ENCODE measurements around the gene RALB.

Gene RALB

GRCh38 chr2:120301284-120301683 lies 48.6 kb downstream of the RALB start:
- Histone ChIP-seq H3K9ac (ENCODE audit: low read length) (no peak overlapping the region), H3K79me1 (ENCODE audit: low read length) (peaks cover 5% of the 10 kb centered on the region), H3K4me3 (ENCODE audit: low read depth, low read length) (no peak overlapping the region), H3K23ac (ENCODE audit: low read length) (no peak overlapping the region), H4K91ac (ENCODE audit: low read depth, low read length) (no peak overlapping the region), H3K4me2 (ENCODE audit: low read length) (no peak overlapping the region), H2BK5ac (ENCODE audit: low read depth, low read length, poor library complexity) (no peak overlapping the region), H2BK120ac (ENCODE audit: insufficient read depth, low read length, poor library complexity) (no peak overlapping the region), H3K14ac (ENCODE audit: low read length) (no peak overlapping the region), H3K9me3 (ENCODE audit: insufficient read depth, low read depth, low read length) (peaks cover 2% of the 10 kb centered on the region), H2AFZ (ENCODE audit: insufficient read depth, low read length, poor library complexity) (no peak overlapping the region), H3K79me2 (ENCODE audit: control insufficient read depth, insufficient read depth, low read length, poor library complexity) (no peaks in the 10 kb centered on the region), H3K4ac (ENCODE audit: low read depth, low read length) (no peak overlapping the region), H2BK12ac (ENCODE audit: low read length) (no peak overlapping the region), H3K36me3 (ENCODE audit: control insufficient read depth in 1 of 2, insufficient read depth in 2 of 2, low read length in 2 of 2) (peaks cover 4 to 8% of the 10 kb centered on the region in 2 experiments), H2AK5ac (ENCODE audit: low read length) (no peak overlapping the region), H3K18ac (ENCODE audit: low read length) (no peak overlapping the region), H3K27me3 (ENCODE audit: insufficient read depth, low read length) (no peaks in the 10 kb centered on the region), H4K8ac (ENCODE audit: low read depth, low read length) (no peak overlapping the region), H3K27ac (ENCODE audit: low read depth, low read length) (no peak overlapping the region), H4K12ac (ENCODE audit: low read depth, low read length) (no peak overlapping the region), H3K4me1 (ENCODE audit: control insufficient read depth in 1 of 2, insufficient read depth in 2 of 2, low read length in 2 of 2) (peaks cover 12 to 16% of the 10 kb centered on the region in 2 experiments)
- no CpG with 5 or more reads among the region's 5 CpGs for WGBS (ENCODE audit: extremely low coverage, insufficient coverage, insufficient read length)
- peak in 1 of 2 donors; percentile 22 for DNase-seq

- no peak overlapping the region for H3K9ac ChIP-seq (ENCODE audit: low read length)
- no peak overlapping the region for H3K4me2 ChIP-seq (ENCODE audit: low read length)
- peaks cover 5% of the 10 kb centered on the region for H3K79me1 ChIP-seq (ENCODE audit: low read length)
- WGBS (ENCODE audit: extremely low coverage, insufficient coverage, insufficient read length), result no CpG with 5 or more reads among the region's 12 CpGs
- no peak overlapping the region for H4K91ac ChIP-seq (ENCODE audit: low read depth, low read length)
- no peaks in the 10 kb centered on the region for H3K79me2 ChIP-seq (ENCODE audit: control insufficient read depth, insufficient read depth, low read length, poor library complexity)
- H4K12ac ChIP-seq (ENCODE audit: low read depth, low read length), result no peak overlapping the region
- H3K18ac ChIP-seq (ENCODE audit: low read length), result no peak overlapping the region
- no peak overlapping the region for H3K23ac ChIP-seq (ENCODE audit: low read length)
- H3K36me3 ChIP-seq (ENCODE audit: control insufficient read depth in 1 of 2, insufficient read depth in 2 of 2, low read length in 2 of 2), result peaks cover 4 to 8% of the 10 kb centered on the region in 2 experiments
- DNase-seq, result no peak
- H2AFZ ChIP-seq (ENCODE audit: insufficient read depth, low read length, poor library complexity), result no peak overlapping the region
- peaks cover 12 to 16% of the 10 kb centered on the region in 2 experiments for H3K4me1 ChIP-seq (ENCODE audit: control insufficient read depth in 1 of 2, insufficient read depth in 2 of 2, low read length in 2 of 2)
- H2BK120ac ChIP-seq (ENCODE audit: insufficient read depth, low read length, poor library complexity), result no peak overlapping the region
- no peak overlapping the region for H3K27ac ChIP-seq (ENCODE audit: low read depth, low read length)
- H3K27me3 ChIP-seq (ENCODE audit: insufficient read depth, low read length), result no peaks in the 10 kb centered on the region
- H2BK12ac ChIP-seq (ENCODE audit: low read length), result no peak overlapping the region
- H4K8ac ChIP-seq (ENCODE audit: low read depth, low read length), result no peak overlapping the region
- no peak overlapping the region for H2AK5ac ChIP-seq (ENCODE audit: low read length)
- H2BK5ac ChIP-seq (ENCODE audit: low read depth, low read length, poor library complexity), result no peak overlapping the region
- H3K4me3 ChIP-seq (ENCODE audit: low read depth, low read length), result no peak overlapping the region
- no peak overlapping the region for H3K4ac ChIP-seq (ENCODE audit: low read depth, low read length)
- H3K14ac ChIP-seq (ENCODE audit: low read length), result no peak overlapping the region
- H3K9me3 ChIP-seq (ENCODE audit: insufficient read depth, low read depth, low read length), result peaks cover 2% of the 10 kb centered on the region
Observed at GRCh38 chr2:120302301-120302700, 49.6 kb downstream of the RALB start.

GRCh38 chr2:120303177-120303576 lies 50.5 kb downstream of the RALB start:
- no peaks in the 10 kb centered on the region for H3K9me3 ChIP-seq (ENCODE audit: insufficient read depth, low read depth, low read length)
- no peak overlapping the region for H4K12ac ChIP-seq (ENCODE audit: low read depth, low read length)
- H3K9ac ChIP-seq (ENCODE audit: low read length), result no peak overlapping the region
- H3K4me2 ChIP-seq (ENCODE audit: low read length), result no peak overlapping the region
- no peak overlapping the region for H3K23ac ChIP-seq (ENCODE audit: low read length)
- H4K8ac ChIP-seq (ENCODE audit: low read depth, low read length), result no peak overlapping the region
- H3K18ac ChIP-seq (ENCODE audit: low read length), result no peak overlapping the region
- H3K27me3 ChIP-seq (ENCODE audit: insufficient read depth, low read length), result no peaks in the 10 kb centered on the region
- WGBS (ENCODE audit: extremely low coverage, insufficient coverage, insufficient read length), result no CpG with 5 or more reads among the region's 6 CpGs
- H3K36me3 ChIP-seq (ENCODE audit: control insufficient read depth in 1 of 2, insufficient read depth in 2 of 2, low read length in 2 of 2), result peaks cover 4 to 8% of the 10 kb centered on the region in 2 experiments
- no peak overlapping the region for H2AFZ ChIP-seq (ENCODE audit: insufficient read depth, low read length, poor library complexity)
- no peak overlapping the region for H4K91ac ChIP-seq (ENCODE audit: low read depth, low read length)
- no peak overlapping the region for H3K14ac ChIP-seq (ENCODE audit: low read length)
- no peaks in the 10 kb centered on the region for H3K79me2 ChIP-seq (ENCODE audit: control insufficient read depth, insufficient read depth, low read length, poor library complexity)
- H2AK5ac ChIP-seq (ENCODE audit: low read length), result no peak overlapping the region
- no peak overlapping the region for H3K27ac ChIP-seq (ENCODE audit: low read depth, low read length)
- peaks cover 5% of the 10 kb centered on the region for H3K79me1 ChIP-seq (ENCODE audit: low read length)
- H2BK12ac ChIP-seq (ENCODE audit: low read length), result no peak overlapping the region
- no peak overlapping the region for H2BK5ac ChIP-seq (ENCODE audit: low read depth, low read length, poor library complexity)
- no peak overlapping the region for H2BK120ac ChIP-seq (ENCODE audit: insufficient read depth, low read length, poor library complexity)
- peaks cover 12 to 16% of the 10 kb centered on the region in 2 experiments for H3K4me1 ChIP-seq (ENCODE audit: control insufficient read depth in 1 of 2, insufficient read depth in 2 of 2, low read length in 2 of 2)
- DNase-seq, result no peak
- H3K4ac ChIP-seq (ENCODE audit: low read depth, low read length), result no peak overlapping the region
- H3K4me3 ChIP-seq (ENCODE audit: low read depth, low read length), result no peak overlapping the region

- peaks cover 4 to 6% of the 10 kb centered on the region in 2 experiments for H3K4me1 ChIP-seq (ENCODE audit: control insufficient read depth in 1 of 2, insufficient read depth in 2 of 2, low read length in 2 of 2)
- H2BK12ac ChIP-seq (ENCODE audit: low read length), result no peak overlapping the region
- no peak overlapping the region for H3K18ac ChIP-seq (ENCODE audit: low read length)
- no peak overlapping the region for H2AK5ac ChIP-seq (ENCODE audit: low read length)
- H3K27ac ChIP-seq (ENCODE audit: low read depth, low read length), result no peak overlapping the region
- no peak overlapping the region for H4K12ac ChIP-seq (ENCODE audit: low read depth, low read length)
- no peak overlapping the region for H3K23ac ChIP-seq (ENCODE audit: low read length)
- no peak overlapping the region for H4K8ac ChIP-seq (ENCODE audit: low read depth, low read length)
- no peaks in the 10 kb centered on the region for H3K9me3 ChIP-seq (ENCODE audit: insufficient read depth, low read depth, low read length)
- no CpG with 5 or more reads among the region's 6 CpGs for WGBS (ENCODE audit: extremely low coverage, insufficient coverage, insufficient read length)
- DNase-seq, result peak in 1 of 2 donors; percentile 21
- H4K91ac ChIP-seq (ENCODE audit: low read depth, low read length), result no peak overlapping the region
- H3K4me2 ChIP-seq (ENCODE audit: low read length), result no peak overlapping the region
- no peak overlapping the region for H3K14ac ChIP-seq (ENCODE audit: low read length)
- no peak overlapping the region for H3K4ac ChIP-seq (ENCODE audit: low read depth, low read length)
- no peak overlapping the region for H2BK5ac ChIP-seq (ENCODE audit: low read depth, low read length, poor library complexity)
- no peaks in the 10 kb centered on the region for H3K27me3 ChIP-seq (ENCODE audit: insufficient read depth, low read length)
- no peaks in the 10 kb centered on the region for H3K79me2 ChIP-seq (ENCODE audit: control insufficient read depth, insufficient read depth, low read length, poor library complexity)
- peaks cover 2% of the 10 kb centered on the region for H3K79me1 ChIP-seq (ENCODE audit: low read length)
- no peak overlapping the region for H3K4me3 ChIP-seq (ENCODE audit: low read depth, low read length)
- H3K36me3 ChIP-seq (ENCODE audit: control insufficient read depth in 1 of 2, insufficient read depth in 2 of 2, low read length in 2 of 2), result peaks cover 4 to 6% of the 10 kb centered on the region in 2 experiments
- no peak overlapping the region for H2AFZ ChIP-seq (ENCODE audit: insufficient read depth, low read length, poor library complexity)
- no peak overlapping the region for H3K9ac ChIP-seq (ENCODE audit: low read length)
- H2BK120ac ChIP-seq (ENCODE audit: insufficient read depth, low read length, poor library complexity), result no peak overlapping the region
Observed at GRCh38 chr2:120305296-120305695, 52.6 kb downstream of the RALB start.

All from trophoblast cell (in vitro differentiated cells and primary cell).